ENCODE data around the gene PLXNA1. TPM values are rescaled to one million over a fixed set of nuclear protein-coding genes. Genes with fewer than 3 reads are reported as not detected.

The PLXNA1 gene
- total RNA-seq, 1 donor from 2014 or later: 16.1 TPM

DNA sequence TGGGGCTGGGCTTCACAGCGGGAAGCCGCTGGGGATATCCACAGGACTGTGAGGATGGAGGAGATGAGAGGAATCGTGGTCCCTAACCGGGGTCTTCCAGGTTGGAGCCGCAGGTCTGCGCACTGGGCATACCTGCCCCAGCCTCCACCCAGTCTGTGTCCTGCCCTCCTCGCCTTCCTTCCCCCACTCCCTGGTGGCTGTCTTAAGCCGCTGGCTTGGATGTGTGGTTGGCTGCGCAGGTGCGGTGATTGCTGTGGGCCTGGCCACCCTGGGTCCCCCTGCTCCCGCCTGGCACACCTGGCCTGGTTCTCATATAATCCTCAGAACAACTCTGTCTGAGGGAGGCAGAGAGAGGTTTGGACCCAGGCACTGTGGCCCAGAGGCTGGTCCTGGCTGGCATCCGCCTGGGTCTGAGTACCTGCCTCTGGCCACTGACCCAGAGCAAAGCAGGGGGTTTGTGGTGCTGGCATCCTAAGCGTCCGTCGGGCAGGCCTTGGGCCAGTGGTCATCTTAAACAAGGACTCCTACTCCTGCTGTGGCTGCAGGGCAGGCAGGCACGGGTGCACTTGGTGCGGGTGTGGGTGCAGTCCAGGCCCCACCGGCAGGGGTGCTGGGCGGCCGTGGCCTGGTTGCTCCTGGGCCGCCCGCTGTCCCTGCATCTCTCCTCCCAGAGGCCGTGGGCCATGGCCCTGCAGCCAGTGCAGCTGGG, 18.7 kb downstream of the PLXNA1 start:
- intact Hi-C loops (cut with micrococcal nuclease): no loop called here

DNA sequence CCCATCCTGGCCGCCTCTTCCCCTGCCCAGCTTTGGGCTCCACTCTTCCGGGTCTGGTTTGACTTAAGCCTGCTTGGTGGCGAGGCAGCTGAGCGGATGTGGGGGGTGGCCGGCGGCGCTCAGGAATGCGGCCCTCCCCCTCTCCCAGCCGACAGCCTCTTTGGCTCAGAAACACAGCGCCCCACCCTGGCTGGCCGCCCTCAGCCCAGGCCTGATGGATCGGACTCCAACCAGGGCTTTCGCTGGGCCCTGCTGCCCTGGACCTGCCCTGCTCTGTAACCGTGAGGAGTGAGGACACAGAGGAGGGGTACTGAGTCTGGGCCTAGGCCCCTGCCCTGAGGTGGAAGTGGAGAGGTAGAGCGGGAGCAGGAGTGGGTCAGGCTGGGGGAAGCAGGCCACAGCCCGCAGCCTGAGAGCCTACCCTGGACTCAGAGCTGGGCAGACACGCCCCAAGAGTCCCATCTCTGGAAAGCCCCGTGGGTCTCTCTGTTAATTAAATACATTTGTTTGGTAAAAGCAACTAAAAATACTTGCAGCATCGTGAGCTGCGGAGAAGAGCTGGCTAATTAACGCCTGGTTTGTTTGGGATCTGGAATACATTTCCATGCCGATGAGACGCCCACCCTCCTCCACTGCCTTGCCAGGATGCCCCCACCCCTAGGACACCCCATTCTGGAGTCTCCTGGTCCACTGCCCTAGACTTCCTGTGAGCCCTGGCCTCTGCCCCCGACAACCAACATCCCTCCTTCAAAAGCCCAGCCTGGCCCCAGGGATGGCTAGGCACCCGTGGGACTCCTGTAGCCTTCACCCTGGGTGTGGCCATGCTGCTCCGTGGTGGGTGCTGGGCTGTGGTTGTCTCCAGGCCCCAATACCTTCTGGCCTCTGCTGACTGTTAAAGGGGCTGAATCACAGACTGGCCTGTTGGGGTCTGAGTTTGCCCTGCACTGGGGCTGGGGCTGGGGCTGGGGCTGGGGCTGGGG, 19.6 kb downstream of the PLXNA1 start:
- intact Hi-C loops (cut with micrococcal nuclease): no loop called here

DNA sequence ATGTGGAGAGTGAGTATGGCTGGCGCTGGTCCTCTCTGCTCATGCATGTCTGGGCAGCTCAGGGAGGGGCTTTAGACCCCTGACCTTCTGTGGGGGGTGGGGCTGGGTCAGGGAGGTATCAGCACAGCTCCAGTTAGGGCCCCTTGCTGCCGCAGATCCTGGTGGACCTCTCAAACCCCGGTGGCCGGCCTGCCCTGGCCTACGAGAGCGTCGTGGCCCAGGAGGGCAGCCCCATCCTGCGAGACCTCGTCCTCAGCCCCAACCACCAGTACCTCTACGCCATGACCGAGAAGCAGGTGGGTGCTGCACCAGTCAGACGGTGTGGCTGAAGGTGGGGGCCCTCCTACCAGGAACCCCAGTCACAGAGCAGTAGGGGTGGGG, 20.2 kb downstream of the PLXNA1 start:
- intact Hi-C loops (cut with micrococcal nuclease): no loop called here

DNA sequence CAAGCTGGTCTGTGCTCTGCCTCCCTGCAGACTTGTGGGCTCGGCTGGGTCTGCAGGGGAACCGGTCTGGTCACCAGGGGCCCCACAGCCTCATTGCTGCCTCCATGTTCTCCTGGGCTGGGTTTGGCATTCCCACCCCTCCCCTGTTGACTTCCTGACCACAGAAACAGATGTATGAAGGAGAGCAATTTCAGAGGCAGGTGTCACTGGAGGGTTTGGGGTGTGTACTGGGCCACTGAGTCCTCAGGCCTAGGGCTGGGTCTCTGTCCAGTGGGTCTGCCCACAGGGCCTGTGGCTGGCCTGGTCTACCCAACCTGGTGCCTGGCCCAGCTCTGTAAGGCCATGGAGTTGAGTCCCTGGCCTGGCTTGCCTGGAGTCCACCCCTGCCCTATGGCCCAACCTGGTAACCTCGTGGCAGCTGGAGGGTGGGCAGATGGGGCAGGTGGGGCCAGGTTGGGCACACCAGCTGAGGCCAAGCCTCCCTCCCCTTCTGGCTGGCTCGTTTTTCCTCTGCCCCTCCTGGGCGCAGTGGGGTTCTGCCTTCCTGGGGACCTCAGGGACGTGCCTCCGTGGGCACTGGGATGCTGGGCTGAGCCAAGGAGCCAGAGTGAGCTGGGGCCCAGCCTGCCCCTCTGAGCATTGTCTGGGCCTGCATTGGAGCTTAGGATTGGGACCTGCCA, 20.8 kb downstream of the PLXNA1 start:
- intact Hi-C loops (cut with micrococcal nuclease): no loop called here

DNA sequence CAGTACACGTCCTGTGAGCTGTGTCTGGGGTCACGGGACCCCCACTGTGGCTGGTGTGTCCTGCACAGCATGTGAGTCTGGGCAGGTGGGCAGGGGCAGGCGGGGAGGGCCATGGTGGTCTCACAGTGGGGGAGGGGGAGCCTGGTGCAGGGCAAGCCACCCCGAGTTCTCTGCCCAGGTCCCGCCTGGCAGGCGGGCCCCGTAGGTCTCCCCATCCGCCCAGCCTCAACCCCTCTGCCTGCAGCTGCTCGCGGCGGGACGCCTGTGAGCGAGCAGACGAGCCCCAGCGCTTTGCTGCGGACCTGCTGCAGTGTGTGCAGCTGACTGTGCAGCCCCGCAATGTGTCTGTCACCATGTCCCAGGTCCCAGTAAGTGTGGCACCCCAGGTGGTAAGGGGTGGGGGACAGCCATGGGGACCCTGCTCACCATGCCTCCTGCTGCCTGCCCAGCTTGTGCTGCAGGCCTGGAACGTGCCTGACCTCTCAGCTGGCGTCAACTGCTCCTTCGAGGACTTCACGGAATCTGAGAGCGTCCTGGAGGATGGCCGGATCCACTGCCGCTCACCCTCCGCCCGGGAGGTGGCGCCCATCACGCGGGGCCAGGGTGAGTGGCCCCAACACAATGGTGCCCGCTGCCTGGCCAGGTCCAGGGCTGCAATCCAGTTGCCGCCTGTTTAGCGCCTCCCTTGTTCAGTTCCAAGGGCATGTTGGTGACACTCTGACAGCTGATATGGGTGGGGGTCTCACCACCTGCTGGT, 21.9 kb downstream of the PLXNA1 start:
- intact Hi-C loops (cut with micrococcal nuclease): no loop called here

DNA sequence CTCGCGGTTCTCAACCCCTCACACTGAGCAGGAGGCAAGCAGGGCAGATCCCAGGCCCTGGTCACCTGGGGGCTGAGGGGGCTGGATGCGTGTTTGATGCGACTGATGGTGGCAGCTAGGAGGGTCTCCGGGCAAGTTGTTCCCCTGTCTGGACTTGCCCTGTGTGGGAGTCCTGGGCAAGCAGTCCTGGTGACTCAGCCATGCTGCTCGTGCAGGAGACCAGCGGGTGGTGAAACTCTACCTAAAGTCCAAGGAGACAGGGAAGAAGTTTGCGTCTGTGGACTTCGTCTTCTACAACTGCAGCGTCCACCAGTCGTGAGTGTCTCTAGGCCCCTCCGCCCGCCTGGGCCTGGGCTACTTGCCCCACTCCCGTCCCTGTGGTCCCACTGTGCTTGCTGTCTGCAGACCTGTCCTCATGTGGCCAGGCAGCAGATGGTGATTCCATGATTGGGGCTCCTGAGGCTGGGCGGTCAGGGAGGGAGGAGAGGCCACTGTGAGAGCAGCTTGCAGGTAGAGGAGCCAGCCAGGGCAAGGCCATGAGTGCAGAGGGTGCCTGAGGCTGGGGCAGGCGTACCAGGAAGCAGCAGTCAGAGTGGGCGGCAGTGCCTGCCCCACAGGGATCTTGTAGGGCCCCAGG, 23.1 kb downstream of the PLXNA1 start:
- intact Hi-C loops (cut with micrococcal nuclease): no loop called here

DNA sequence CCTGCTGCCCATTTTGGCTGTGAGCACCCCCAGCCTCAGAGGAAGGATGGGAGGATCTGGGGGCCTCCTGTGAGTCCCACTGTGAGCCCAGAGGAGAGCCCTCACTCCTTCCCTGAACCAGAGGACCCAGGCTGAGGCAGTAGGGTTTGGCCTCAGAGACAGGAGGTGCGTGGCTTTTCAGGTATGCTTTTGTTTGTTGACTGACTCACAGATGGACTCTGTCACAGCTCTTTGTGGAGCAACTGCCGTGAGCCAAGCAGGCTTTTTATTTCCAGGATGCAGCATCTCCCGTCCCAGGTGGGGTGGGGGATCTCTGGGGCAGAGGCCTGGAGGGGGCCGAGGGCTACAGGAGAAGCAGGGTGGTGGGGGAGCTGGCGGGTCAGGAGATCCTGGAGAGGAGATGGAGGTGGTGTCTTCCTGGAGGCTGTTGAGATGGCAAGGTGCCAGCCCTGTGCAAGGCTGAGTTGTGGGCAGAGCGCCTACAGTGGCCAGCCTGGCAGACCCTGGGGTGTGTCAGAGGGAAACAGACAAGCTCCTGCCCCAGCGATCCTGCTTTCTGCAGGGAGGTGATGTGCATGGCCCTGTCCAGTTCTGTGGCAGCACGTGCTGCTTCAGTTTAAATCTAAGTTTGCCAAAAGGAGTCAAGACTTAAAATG, 24.0 kb downstream of the PLXNA1 start:
- intact Hi-C loops (cut with micrococcal nuclease): no loop called here

DNA sequence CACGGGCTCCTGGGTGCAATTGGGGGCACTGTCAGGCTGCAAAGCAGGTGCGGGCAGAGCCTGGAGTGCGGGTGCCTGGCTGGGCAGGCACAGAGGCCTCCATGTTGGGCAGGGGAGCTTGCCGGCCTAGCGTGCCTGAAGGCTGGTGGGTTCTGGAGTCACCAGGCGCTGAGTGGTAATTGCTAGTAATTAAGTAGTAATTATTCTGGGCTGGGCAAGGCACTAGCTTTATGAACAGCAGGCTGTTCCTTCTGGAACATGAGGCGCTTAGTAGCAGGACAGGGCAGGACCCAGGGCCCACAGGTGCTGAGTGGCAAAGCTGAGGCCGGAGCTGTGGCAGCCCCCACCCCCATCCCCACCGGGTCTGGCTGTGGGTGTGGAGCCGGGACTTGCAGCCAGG, 25.3 kb downstream of the PLXNA1 start:
- intact Hi-C loops (cut with micrococcal nuclease): no loop called here

DNA sequence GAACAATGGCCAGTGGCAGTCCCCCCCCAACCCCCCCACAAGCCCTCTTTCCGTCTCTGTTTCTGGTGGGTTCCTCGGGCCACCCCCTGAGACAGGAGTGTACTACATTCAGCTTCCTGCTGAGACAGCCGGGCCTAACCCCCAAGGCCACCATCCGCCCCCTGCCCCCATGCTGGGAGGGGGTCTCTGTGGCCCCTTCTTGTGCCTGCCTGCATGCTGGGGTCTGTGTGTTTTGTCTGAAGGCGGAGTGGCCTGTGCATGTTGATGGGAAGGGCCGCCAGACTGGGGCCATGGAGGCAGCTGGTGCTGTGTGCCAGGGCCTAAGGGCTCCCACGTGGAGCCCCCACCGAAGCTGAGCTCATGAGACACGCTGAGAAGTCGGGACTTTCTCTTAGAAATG, 26.6 kb downstream of the PLXNA1 start:
- intact Hi-C loops (cut with micrococcal nuclease): no loop called here

DNA sequence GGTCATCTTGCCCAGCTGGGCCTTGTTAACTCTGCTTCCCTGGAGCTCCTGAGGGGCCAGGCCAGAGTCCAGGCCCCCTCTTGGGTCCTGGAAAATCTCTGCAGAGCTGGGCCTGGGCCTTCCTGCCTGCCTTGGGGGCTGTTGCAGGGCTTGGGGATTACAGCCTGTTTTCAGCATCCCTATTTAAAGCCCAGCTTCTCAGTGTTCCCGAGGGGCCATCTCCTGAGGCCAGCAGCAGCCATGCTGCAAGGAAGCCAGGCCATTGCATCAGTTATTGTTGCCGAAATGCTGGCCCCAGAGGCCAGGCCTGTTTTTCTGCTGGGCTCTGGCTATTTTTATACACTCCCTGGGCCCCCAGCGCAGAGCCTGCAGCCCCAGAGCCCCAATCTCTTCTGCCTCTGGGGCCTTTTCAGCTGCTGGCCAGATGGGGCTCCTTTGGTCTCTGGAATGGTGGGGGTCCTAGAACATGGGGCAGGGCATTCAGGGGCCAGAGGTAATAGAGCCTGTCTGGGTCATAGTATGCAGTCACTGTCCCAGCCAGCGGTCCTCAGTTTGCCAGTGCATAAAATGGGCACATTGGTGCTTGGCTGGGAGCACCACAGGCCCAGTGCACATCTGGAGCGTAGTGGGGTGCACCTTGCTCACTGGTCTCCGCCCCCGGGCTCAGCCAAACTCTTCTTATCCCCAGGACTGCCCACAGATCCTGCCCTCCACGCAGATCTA, 28.5 kb downstream of the PLXNA1 start:
- intact Hi-C loops (cut with micrococcal nuclease): no loop called here

DNA sequence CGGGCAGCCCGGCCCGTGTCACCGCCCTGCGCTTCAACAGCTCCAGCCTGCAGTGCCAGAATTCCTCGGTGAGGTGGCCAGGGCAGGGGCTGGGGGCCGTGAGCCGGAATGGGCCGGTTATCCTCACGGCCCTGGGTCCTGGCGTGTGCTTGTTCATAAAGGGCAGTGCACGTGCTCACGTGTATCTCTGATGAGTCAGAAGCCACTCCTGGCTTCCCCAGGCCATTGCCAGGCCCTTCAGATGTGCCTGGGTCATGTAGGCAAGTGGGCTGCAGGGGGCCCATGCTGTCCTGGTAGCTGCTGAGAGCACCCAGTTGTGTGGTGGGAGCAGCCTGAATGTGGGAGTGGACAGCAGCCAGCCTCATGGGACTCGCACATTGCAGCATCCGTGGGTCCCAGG, 29.2 kb downstream of the PLXNA1 start:
- intact Hi-C loops (cut with micrococcal nuclease): no loop called here

DNA sequence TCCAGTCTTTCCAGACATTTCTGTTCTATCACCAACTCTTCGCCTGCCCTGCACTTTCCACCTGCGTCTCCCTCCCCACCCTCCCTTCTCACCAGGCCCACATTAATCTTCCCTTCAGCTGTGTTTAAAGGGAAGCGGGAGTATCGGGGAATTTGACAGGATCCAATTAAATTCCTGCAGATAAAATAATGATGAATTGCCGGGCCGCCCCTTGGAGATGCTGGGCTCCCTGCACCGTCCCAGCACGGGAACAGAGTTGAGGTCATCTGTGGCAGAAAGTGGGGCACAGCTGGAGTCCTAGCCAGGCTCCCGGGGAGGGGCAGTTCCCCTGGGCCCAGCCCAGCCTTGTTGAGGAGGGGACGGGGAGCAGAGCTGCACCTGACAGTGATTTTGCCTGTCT, 30.3 kb downstream of the PLXNA1 start:
- intact Hi-C loops (cut with micrococcal nuclease): no loop called here

DNA sequence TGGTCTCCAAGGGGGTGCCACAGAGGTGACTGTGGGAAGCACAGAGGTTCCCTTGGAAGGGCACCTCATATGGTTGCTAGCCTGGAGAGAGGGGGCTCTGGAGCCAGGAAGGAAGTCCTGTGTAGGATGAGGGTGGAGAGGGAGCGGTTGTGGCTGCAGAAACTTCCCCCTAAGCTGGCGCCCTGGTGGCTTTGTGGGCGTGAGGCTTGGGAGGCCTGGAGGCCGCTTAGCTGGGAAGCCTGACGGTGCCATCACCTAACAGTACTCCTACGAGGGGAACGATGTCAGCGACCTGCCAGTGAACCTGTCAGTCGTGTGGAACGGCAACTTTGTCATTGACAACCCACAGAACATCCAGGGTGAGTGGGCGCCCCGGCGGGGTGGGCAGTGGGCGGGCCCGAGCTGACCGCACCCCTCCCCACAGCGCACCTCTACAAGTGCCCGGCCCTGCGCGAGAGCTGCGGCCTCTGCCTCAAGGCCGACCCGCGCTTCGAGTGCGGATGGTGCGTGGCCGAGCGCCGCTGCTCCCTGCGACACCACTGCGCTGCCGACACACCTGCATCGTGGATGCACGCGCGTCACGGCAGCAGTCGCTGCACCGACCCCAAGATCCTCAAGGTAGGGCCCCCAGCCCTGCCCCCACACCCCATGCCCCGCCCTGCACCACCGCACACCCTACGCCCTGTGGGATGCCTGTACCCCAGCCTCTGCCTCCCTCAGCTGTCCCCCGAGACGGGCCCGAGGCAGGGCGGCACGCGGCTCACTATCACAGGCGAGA, 31.0 kb downstream of the PLXNA1 start:
- intact Hi-C loops (cut with micrococcal nuclease): no loop called here

DNA sequence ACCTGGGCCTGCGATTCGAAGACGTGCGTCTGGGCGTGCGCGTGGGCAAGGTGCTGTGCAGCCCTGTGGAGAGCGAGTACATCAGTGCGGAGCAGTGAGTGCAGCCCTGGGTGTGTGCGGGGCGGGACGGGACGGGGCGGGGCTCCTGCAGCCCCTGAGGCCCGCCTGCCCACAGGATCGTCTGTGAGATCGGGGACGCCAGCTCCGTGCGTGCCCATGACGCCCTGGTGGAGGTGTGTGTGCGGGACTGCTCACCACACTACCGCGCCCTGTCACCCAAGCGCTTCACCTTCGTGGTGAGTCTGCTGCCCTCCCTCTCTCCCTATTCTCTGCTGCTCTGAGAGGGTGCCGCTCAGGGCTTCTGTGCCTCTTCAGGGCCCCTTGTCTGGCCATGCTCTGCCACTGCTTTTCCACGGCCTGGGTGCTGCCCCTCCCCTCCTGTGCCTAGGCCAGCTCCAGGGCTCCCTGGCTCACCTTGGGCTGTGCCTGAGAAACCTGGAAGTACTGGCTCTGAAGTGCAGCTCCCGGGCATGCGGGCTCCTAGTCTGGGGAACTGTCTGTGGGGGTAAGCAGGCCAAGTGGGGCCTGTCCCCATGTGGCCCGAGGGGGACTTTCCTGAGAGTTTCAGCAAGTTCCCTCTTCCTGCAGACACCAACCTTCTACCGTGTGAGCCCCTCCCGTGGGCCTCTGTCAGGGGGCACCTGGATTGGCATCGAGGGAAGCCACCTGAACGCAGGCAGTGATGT, 31.8 kb downstream of the PLXNA1 start:
- intact Hi-C loops (cut with micrococcal nuclease): no loop called here

DNA sequence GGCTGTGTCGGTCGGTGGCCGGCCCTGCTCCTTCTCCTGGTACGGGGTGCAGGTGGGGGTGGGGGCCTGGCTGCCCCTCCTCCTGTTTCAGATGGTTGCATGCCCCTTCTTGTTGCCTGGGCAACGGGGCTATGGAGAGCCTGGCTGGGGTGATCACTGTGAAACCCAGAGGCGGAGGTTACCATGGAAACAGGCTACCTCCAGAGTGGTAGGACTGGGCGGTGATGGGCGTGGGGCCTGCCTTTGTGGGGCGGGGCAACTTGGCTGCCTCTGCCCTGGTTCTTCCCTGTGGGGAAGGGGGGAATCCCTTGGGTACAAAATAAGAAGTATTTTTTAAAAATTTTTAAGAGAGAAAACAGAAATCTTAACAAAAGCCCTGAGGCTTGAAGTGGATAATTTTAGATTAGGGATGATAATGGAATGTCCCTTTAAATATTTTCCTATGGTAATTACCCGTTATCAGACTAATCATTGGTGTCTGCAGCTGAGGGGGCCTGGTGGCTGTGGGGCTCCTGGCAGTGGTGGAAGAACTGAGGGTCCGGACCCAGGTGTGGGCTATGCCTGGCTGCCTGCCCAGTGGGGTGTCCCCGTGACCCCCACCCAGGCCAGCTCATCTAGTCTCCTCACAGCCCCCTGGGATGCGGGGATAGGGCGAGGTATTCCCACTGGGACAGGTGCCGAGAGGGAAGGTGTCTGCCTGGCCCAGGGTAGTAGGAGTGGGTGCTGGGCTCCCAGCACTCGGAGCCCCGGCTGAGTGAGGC, 32.5 kb downstream of the PLXNA1 start:
- intact Hi-C loops (cut with micrococcal nuclease): no loop called here

DNA sequence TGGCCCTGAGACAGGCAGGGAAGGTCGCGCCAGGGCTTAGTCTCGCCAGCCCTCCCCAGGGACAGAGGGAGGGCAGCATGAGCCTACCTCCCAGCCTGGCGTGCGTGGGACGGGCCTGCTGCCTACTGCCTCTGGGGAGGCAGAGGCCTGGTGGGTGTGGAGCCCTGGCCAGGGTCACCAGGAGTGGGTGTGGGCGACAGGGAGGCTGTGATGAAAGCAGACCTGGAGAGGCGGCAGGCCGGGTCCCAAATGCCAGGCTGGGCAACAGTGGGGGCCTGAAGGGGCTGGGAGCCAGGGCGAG, 33.1 kb downstream of the PLXNA1 start:
- intact Hi-C loops (cut with micrococcal nuclease): no loop called here

DNA sequence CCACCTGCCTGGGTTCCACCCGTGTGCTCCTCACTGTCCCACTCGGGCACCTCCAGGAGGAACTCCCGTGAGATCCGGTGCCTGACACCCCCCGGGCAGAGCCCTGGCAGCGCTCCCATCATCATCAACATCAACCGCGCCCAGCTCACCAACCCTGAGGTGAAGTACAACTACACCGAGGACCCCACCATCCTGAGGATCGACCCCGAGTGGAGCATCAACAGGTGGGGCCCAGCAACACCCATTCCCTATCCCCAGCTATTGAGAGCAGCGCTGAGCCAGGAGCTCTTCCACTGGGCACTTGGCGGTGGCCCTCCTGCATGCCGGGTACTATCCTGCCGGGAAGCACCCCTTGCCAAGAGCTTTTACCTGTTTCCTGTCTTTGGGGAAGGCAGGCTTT, 33.5 kb downstream of the PLXNA1 start:
- intact Hi-C loops (cut with micrococcal nuclease): no loop called here

DNA sequence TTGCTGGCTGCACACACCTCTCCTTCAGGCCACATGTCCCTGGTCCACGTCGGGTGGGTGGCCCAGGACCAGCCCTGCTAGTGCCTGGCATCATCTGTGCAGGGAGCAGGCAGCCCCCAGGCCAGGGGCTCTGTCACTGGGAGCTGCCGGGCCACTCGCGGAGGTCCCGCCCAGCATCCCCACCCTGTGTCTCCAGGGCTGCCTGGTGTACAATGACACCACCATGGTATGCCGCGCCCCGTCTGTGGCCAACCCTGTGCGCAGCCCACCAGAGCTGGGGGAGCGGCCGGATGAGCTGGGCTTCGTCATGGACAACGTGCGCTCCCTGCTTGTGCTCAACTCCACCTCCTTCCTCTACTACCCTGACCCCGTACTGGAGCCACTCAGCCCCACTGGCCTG, 34.3 kb downstream of the PLXNA1 start:
- intact Hi-C loops (cut with micrococcal nuclease): no loop called here

Data from T-helper 1 cell treated with Interleukin-12 subunit alpha and Interleukin-12 subunit beta and Interleukin-4 antibody, amounts not matched to agents 30 ng/mL and 1 ng/mL, for 36 hours (primary cell).